Loucy (cell line): Measurements from ENCODE around the gene ANOS1.

Experiments
- H2AFZ ChIP-seq: fragments of 200-600 bp; sonication (generic); 2 replicates; pipeline ENCODE4 v1.6.0; 2016; ENCODE audit warnings: antibody characterized with exemption, mild to moderate bottlenecking, low read length, moderate library complexity
- H3F3A ChIP-seq: fragments of 200-600 bp; 2 replicates; pipeline ENCODE4 v1.6.0; 2016; ENCODE audit warnings: antibody characterized with exemption, low read depth, mild to moderate bottlenecking
- H3K27me3 ChIP-seq: fragments of 200-600 bp; sonication (generic); 2 replicates; pipeline ENCODE4 v1.6.1; 2014; ENCODE audit warnings: low read length, mild to moderate bottlenecking; ENCODE audit not compliant: insufficient read depth, poor library complexity, severe bottlenecking
- H3K36me3 ChIP-seq: fragments of 200-600 bp; sonication (generic); 2 replicates; pipeline ENCODE4 v1.6.1; 2016; ENCODE audit warnings: low read length; ENCODE audit not compliant: insufficient read depth
- H3K4me1 ChIP-seq: fragments of 200-600 bp; sonication (generic); 2 replicates; pipeline ENCODE4 v1.5.1; 2014; ENCODE audit warnings: low read length, mild to moderate bottlenecking; ENCODE audit not compliant: insufficient read depth, poor library complexity, severe bottlenecking
- H3K4me2 ChIP-seq: fragments of 200-600 bp; sonication (generic); 2 replicates; pipeline ENCODE4 v1.6.0; 2014; ENCODE audit warnings: antibody characterized with exemption, low read length, low read depth, mild to moderate bottlenecking; ENCODE audit not compliant: poor library complexity, severe bottlenecking
- H3K4me3 ChIP-seq: fragments of 200-600 bp; sonication (generic); 2 replicates; pipeline ENCODE4 v1.5.1; 2014; ENCODE audit warnings: low read length, mild to moderate bottlenecking, mixed read lengths; ENCODE audit not compliant: poor library complexity, severe bottlenecking
- H3K79me2 ChIP-seq: fragments of 200-600 bp; sonication (generic); 2 replicates; pipeline ENCODE4 v1.6.1; 2014; ENCODE audit warnings: low read length; ENCODE audit not compliant: insufficient read depth
- H3K9ac ChIP-seq: fragments of 200-600 bp; sonication (generic); 2 replicates; pipeline ENCODE4 v1.6.0; 2014; ENCODE audit warnings: mild to moderate bottlenecking, low read depth, low read length, moderate library complexity; ENCODE audit not compliant: poor library complexity, severe bottlenecking
- H3K9me2 ChIP-seq: fragments of 200-600 bp; sonication (generic); replicated peaks from 2 replicates; pipeline ENCODE4 v1.6.1; 2016; ENCODE audit warnings: low read depth, low read length, mixed read lengths
- H3K9me3 ChIP-seq: fragments of 200-600 bp; sonication (generic); 2 replicates; pipeline ENCODE4 v1.6.1; 2014; ENCODE audit warnings: mild to moderate bottlenecking, antibody characterized with exemption, low read length, low read depth; ENCODE audit not compliant: insufficient read depth
- H4K20me1 ChIP-seq: fragments of 200-600 bp; sonication (generic); 2 replicates; pipeline ENCODE4 v1.6.0; 2014; ENCODE audit warnings: antibody characterized with exemption, low read length, mild to moderate bottlenecking; ENCODE audit not compliant: insufficient read depth, poor library complexity, severe bottlenecking
- EZH2phosphoT487 ChIP-seq: fragments of 200-600 bp; IDR thresholded peaks from 2 replicates; pipeline ENCODE4 v1.6.1; 2018; ENCODE audit warnings: antibody characterized with exemption, mild to moderate bottlenecking, moderate library complexity, borderline replicate concordance
- TF ChIP-seq, protein P1 (sequence below): fragments of 200-600 bp; sonication (generic); conservative IDR thresholded peaks from 2 replicates; pipeline ENCODE4 v1.5.1; 2014; ENCODE audit warnings: mild to moderate bottlenecking, antibody characterized with exemption, low read length

Gene ANOS1

DNA sequence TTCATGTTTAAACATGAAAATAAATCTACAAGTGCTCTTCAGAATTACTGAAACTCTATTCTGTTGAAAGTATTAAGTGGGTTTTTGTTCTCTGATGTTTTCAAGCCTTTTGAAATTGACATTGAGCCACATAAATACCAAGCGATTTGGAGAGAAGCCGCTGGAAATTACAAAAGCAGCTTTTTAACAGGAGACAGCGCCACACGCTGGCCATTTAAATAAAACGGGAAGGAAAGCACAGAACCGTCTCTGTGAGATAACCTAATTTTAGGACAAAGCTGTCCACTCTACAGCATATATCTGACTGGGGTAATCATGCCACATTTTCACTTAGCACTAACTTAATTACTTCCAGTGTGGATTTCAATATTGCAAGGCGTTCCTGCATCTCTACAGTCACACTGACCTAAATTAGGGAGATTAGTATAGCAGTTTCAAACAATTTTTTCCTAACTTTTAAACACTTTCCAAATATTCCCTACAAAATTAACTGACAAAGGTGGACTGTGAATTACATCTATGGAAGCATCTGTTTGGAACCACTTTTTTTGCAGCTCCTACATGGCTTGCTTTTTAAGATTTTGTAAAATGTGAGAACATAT, 6.8 kb upstream of the ANOS1 start:
- no peak for TF ChIP-seq EZH2phosphoT487
- TF ChIP-seq, protein P1, sequence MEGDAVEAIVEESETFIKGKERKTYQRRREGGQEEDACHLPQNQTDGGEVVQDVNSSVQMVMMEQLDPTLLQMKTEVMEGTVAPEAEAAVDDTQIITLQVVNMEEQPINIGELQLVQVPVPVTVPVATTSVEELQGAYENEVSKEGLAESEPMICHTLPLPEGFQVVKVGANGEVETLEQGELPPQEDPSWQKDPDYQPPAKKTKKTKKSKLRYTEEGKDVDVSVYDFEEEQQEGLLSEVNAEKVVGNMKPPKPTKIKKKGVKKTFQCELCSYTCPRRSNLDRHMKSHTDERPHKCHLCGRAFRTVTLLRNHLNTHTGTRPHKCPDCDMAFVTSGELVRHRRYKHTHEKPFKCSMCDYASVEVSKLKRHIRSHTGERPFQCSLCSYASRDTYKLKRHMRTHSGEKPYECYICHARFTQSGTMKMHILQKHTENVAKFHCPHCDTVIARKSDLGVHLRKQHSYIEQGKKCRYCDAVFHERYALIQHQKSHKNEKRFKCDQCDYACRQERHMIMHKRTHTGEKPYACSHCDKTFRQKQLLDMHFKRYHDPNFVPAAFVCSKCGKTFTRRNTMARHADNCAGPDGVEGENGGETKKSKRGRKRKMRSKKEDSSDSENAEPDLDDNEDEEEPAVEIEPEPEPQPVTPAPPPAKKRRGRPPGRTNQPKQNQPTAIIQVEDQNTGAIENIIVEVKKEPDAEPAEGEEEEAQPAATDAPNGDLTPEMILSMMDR: peak; percentile 71
- no peaks in the 10 kb centered on the region for H3K4me1 ChIP-seq
- no peak overlapping the region for H3K4me3 ChIP-seq
- H3K4me2 ChIP-seq: no peak overlapping the region
- H4K20me1 ChIP-seq: no peaks in the 10 kb centered on the region
- H3K27me3 ChIP-seq: no peaks in the 10 kb centered on the region
- no peaks in the 10 kb centered on the region for H3K36me3 ChIP-seq
- H2AFZ ChIP-seq: no peak overlapping the region
- no peaks in the 10 kb centered on the region for H3K9me3 ChIP-seq
- H3F3A ChIP-seq: no peaks in the 10 kb centered on the region
- no peak overlapping the region for H3K9ac ChIP-seq
- H3K9me2 ChIP-seq: no peaks in the 10 kb centered on the region
- H3K79me2 ChIP-seq: no peaks in the 10 kb centered on the region

DNA sequence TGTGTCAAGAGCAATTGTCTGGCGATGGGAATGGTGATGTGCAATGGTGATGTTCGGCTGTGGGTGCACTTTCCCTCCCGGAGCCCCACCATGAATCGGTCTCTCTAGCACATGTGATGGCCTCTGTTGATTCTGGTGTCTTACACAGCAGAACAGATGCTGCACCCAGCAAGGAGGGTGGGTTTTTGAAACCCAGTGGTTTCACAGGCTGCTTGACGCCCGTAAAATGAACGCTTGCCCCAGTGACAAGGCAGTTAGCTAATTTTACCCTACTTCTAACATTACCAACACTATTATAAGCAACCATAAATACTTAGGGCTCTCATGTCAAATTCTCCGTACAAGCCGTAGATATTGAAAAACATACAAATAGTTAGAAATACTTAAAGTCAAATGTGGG, 5.9 kb upstream of the ANOS1 start:
- TF ChIP-seq, protein P1: no peak
- TF ChIP-seq EZH2phosphoT487: no peak
- Histone ChIP-seq H2AFZ (no peak overlapping the region), H3K4me1 (no peaks in the 10 kb centered on the region), H3K9ac (no peak overlapping the region), H3K36me3 (no peaks in the 10 kb centered on the region), H3F3A (no peaks in the 10 kb centered on the region), H3K27me3 (no peaks in the 10 kb centered on the region), H3K9me2 (no peaks in the 10 kb centered on the region), H3K4me2 (no peak overlapping the region), H4K20me1 (no peaks in the 10 kb centered on the region), H3K79me2 (no peaks in the 10 kb centered on the region), H3K9me3 (no peaks in the 10 kb centered on the region), H3K4me3 (no peak overlapping the region)

DNA sequence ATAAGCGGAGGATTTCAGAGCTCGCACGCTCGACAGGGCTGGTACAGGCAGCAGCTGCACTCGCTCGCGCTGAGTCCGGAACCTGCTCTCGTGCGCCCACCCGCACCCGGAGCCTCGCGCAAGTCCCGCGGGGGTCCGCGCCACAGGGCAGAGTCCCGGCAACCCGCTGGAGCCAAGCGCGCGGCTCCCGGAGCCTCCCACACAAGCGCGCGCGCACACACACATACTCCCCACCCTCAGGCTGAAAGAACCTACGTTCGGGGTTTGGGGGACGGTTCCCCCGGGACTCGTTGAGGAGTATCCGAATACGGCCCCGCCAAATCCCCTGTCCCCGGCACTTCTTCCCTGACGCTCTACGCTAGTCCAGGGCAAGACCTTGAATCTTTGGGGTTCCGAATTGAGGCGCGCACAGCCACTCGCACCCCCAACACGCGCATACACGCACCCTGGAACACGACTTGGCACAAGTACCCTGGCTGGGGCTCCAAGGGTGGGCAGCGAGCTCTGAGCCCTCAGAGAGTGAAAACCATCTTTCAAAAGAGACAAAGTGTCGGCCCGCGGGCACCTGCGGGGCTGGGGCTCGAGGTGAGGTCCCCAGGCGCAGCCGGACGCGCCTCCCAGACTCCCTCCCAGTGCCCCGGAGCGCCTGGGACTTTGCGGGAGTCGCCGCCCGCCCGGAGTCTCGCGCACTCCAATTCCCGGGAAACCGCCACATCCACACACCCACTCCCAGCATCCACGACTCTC, 952 bp downstream of the ANOS1 start:
- Histone ChIP-seq H3K36me3 (no peaks in the 10 kb centered on the region), H3F3A (no peaks in the 10 kb centered on the region), H3K4me2 (no peak overlapping the region), H2AFZ (no peak overlapping the region), H3K9me2 (no peaks in the 10 kb centered on the region), H4K20me1 (no peaks in the 10 kb centered on the region), H3K9me3 (no peaks in the 10 kb centered on the region), H3K4me1 (no peaks in the 10 kb centered on the region), H3K79me2 (no peaks in the 10 kb centered on the region), H3K9ac (no peak overlapping the region), H3K4me3 (no peak overlapping the region), H3K27me3 (no peaks in the 10 kb centered on the region)
- no peak for TF ChIP-seq EZH2phosphoT487
- TF ChIP-seq, protein P1: no peak
